OCI-LY1 (cell line): Measurements from ENCODE around the gene HNRNPA2B1.

ENCODE experiments used
- EZH2 ChIP-seq: fragments of 200-600 bp; sonication (generic), shearing (Covaris generic); IDR thresholded peaks from 2 replicates; pipeline ENCODE4 v1.8.0; 2017; ENCODE audit warnings: borderline replicate concordance, mixed run types, mild to moderate bottlenecking, antibody characterized with exemption, low read length, moderate library complexity, mixed read lengths
- TF ChIP-seq, protein P1 (sequence below): fragments of 200-600 bp; sonication (generic), shearing (Covaris generic); IDR thresholded peaks from 2 replicates; pipeline ENCODE4 v1.5.1; 2017; ENCODE audit warnings: mild to moderate bottlenecking, antibody characterized with exemption, low read length, moderate library complexity, mixed read lengths

DNA sequence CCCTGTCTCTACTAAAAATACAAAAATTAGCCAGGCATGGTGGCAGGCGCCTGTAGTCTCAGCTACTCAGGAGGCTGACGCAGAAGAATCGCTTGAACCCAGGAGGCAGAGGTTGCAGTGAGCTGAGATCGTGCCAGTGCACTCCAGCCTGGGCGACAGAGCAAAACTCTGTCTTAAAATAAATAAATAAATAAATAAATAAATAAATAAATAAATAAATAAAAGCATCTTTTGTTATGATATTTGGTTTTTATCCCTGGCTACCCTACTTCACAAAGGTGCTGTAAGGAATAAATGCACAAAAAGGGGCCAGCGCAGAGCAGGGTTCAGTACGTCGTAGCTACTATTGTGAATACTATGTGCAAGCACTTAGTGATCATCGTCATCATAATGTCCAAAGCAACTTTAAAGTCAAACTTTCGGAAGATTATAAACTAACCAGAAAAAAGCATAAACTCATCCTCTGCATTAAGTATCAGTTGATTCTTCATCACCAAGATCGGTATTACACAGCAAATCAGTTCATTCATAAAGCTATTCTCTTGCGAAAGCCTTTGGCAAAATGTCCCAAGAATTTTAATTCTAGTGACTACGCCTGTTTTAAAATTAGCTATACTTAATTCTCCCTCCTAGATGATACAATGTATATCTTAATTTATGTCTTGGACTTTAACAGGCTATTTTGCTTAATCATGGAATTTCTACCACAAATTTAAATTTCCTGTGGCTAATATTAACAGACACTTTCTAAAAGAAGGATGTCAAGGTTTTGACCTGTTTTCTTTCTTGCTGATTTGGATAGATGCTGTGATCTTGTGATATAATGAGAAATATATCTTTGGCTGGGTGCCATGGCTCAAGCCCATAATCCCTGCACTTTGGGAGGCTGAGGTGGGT lies 56.1 kb downstream of the HNRNPA2B1 start:
- TF ChIP-seq, protein P1, sequence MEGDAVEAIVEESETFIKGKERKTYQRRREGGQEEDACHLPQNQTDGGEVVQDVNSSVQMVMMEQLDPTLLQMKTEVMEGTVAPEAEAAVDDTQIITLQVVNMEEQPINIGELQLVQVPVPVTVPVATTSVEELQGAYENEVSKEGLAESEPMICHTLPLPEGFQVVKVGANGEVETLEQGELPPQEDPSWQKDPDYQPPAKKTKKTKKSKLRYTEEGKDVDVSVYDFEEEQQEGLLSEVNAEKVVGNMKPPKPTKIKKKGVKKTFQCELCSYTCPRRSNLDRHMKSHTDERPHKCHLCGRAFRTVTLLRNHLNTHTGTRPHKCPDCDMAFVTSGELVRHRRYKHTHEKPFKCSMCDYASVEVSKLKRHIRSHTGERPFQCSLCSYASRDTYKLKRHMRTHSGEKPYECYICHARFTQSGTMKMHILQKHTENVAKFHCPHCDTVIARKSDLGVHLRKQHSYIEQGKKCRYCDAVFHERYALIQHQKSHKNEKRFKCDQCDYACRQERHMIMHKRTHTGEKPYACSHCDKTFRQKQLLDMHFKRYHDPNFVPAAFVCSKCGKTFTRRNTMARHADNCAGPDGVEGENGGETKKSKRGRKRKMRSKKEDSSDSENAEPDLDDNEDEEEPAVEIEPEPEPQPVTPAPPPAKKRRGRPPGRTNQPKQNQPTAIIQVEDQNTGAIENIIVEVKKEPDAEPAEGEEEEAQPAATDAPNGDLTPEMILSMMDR = no peak
- no peak for TF ChIP-seq EZH2
